Measurements from ENCODE around the gene CAMTA1. TPM values are rescaled to one million over a fixed set of nuclear protein-coding genes. Genes with fewer than 3 reads are reported as not detected.

Gene CAMTA1
- total RNA-seq, 2 donors from 2014 or later: 109 to 128 TPM

GRCh38 chr1:6862906-6863305 lies 77.7 kb downstream of the CAMTA1 start:
- intact Hi-C loops (cut with DNase I): no loop called here
- ATAC-seq (no peak), DNase-seq (no peak)

GRCh38 chr1:6864166-6864565 lies 78.9 kb downstream of the CAMTA1 start:
- DNase-seq: no peak
- no peak for ATAC-seq
- intact Hi-C loops (cut with DNase I): no loop called here

- DNase-seq: no peak
- intact Hi-C loops (cut with DNase I): no loop called here
- ATAC-seq: no peak
Observed at GRCh38 chr1:6866825-6867224, 81.6 kb downstream of the CAMTA1 start.

- ATAC-seq (no peak), DNase-seq (no peak)
- intact Hi-C loops (cut with DNase I): no loop called here
Observed at GRCh38 chr1:6867321-6867720, 82.1 kb downstream of the CAMTA1 start.

- intact Hi-C loops (cut with DNase I): no loop called here
- no peak for DNase-seq
- ATAC-seq: no peak
Observed at GRCh38 chr1:6867729-6868659, 82.7 kb downstream of the CAMTA1 start.

GRCh38 chr1:6868660-6869380 lies 83.6 kb downstream of the CAMTA1 start:
- DNase-seq: no peak
- no peak for ATAC-seq
- intact Hi-C loops (cut with DNase I): no loop called here

- DNase-seq (no peak), ATAC-seq (no peak)
- intact Hi-C loops (cut with DNase I): no loop called here
Observed at GRCh38 chr1:6869545-6869944, 84.3 kb downstream of the CAMTA1 start.

- no peak for DNase-seq
- intact Hi-C loops (cut with DNase I): loop anchor here in 1 of 2 donors (5.0 kb wide), 1 partner anchor 58 kb away; no protein-coding TSS in a partner anchor
- no peak for ATAC-seq
Observed at GRCh38 chr1:6870086-6870485, 84.8 kb downstream of the CAMTA1 start.

GRCh38 chr1:6870571-6870970 lies 85.3 kb downstream of the CAMTA1 start:
- intact Hi-C loops (cut with DNase I): loop anchor here in 1 of 2 donors (5.0 kb wide), 1 partner anchor 58 kb away; no protein-coding TSS in a partner anchor
- no peak for ATAC-seq
- DNase-seq: no peak

- DNase-seq (no peak), ATAC-seq (no peak)
- intact Hi-C loops (cut with DNase I): loop anchor here in 1 of 2 donors (5.0 kb wide), 1 partner anchor 59 kb away; no protein-coding TSS in a partner anchor
Observed at GRCh38 chr1:6871300-6871972, 86.2 kb downstream of the CAMTA1 start.

- ATAC-seq (no peak), DNase-seq (no peak)
- intact Hi-C loops (cut with DNase I): loop anchor here in 1 of 2 donors (5.0 kb wide), 1 partner anchor 60 kb away; no protein-coding TSS in a partner anchor
Observed at GRCh38 chr1:6872573-6873261, 87.5 kb downstream of the CAMTA1 start.

- ATAC-seq (no peak), DNase-seq (no peak)
- intact Hi-C loops (cut with DNase I): loop anchor here in 1 of 2 donors (5.0 kb wide), 1 partner anchor 61 kb away; no protein-coding TSS in a partner anchor
Observed at GRCh38 chr1:6873298-6874015, 88.2 kb downstream of the CAMTA1 start.

- DNase-seq (no peak), ATAC-seq (no peak)
- intact Hi-C loops (cut with DNase I): loop anchor here in 1 of 2 donors (5.0 kb wide), 1 partner anchor 62 kb away; no protein-coding TSS in a partner anchor
Observed at GRCh38 chr1:6874298-6874697, 89.0 kb downstream of the CAMTA1 start.

- ATAC-seq (no peak), DNase-seq (no peak)
- intact Hi-C loops (cut with DNase I): loop anchor here in 1 of 2 donors (10.0 kb wide), 1 partner anchor 146 kb away; no protein-coding TSS in a partner anchor
Observed at GRCh38 chr1:6880951-6881690, 95.9 kb downstream of the CAMTA1 start.

- intact Hi-C loops (cut with DNase I): loop anchor here in 1 of 2 donors (10.0 kb wide), 1 partner anchor 148 kb away; no protein-coding TSS in a partner anchor
- ATAC-seq (no peak), DNase-seq (no peak)
Observed at GRCh38 chr1:6882414-6882813, 97.2 kb downstream of the CAMTA1 start.

GRCh38 chr1:6884652-6885153 lies 99.4 kb downstream of the CAMTA1 start:
- intact Hi-C loops (cut with DNase I): loop anchor here (5.0 to 10.0 kb wide), 2 partner anchors 92 to 150 kb away; no protein-coding TSS in a partner anchor
- DNase-seq (no peak), ATAC-seq (no peak)

GRCh38 chr1:6885426-6885825 lies 100.2 kb downstream of the CAMTA1 start:
- ATAC-seq (no peak), DNase-seq (no peak)
- intact Hi-C loops (cut with DNase I): loop anchor here (5.0 to 10.0 kb wide), 2 partner anchors 93 to 151 kb away; no protein-coding TSS in a partner anchor
